ENCODE results near the gene MAP7. TPM values are rescaled to one million over a fixed set of nuclear protein-coding genes. Genes with fewer than 3 reads are reported as not detected.
A peak's percentile ranks its signal among the peaks of the same experiment; 100 is the strongest.
"Not testable (repeated sequence)": the region's sequence is repeated elsewhere in the genome, so short reads cannot be mapped to it uniquely, and the experiment has no call there.

The MAP7 gene
- 30.4 TPM for total RNA-seq

GRCh38 chr6:136550330-136551071, at the start of gene MAP7:
TSS of gene MAP7 (minus strand) at chr6:136550422. CDS start at chr6:136550408, 14 bp downstream.
- peak; percentile 47 to 70 (median 58) for DNase-seq (ENCODE audit: low read depth in 2 of 3, low spot score in 2 of 3)

GRCh38 chr6:136599329-136600011, 49.2 kb upstream of the MAP7 start:
- no peak for DNase-seq (ENCODE audit: low read depth in 2 of 3, low spot score in 2 of 3)

GRCh38 chr6:136598048-136598447, 47.8 kb upstream of the MAP7 start:
- DNase-seq (ENCODE audit: low read depth in 2 of 3, low spot score in 2 of 3) = no peak

DNA sequence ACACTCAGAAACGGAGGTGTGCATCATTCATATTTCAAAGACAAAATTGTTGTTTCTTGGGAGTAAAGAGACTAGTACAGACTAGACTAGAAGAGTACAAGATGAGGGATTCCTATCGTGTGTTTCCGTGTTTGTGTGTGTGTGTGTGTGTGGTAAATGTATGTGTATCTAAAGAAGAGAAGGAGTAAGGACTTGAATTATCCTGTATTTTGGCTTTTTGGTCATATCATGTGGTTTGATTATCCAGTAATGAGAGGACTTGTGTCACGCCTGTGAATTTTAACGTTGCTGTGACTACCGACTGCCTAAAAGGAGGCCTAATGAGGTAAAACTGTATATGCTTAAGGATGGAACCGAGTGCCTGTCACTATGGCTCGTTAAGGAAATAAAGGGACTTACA, 44.4 kb upstream of the MAP7 start:
- DNase-seq (ENCODE audit: low read depth in 2 of 3, low spot score in 2 of 3) = no peak

GRCh38 chr6:136593748-136594490, 43.7 kb upstream of the MAP7 start:
- peak in 2 of 3 donors; percentile 88 to 93 for DNase-seq (ENCODE audit: low read depth in 2 of 3, low spot score in 2 of 3)

DNA sequence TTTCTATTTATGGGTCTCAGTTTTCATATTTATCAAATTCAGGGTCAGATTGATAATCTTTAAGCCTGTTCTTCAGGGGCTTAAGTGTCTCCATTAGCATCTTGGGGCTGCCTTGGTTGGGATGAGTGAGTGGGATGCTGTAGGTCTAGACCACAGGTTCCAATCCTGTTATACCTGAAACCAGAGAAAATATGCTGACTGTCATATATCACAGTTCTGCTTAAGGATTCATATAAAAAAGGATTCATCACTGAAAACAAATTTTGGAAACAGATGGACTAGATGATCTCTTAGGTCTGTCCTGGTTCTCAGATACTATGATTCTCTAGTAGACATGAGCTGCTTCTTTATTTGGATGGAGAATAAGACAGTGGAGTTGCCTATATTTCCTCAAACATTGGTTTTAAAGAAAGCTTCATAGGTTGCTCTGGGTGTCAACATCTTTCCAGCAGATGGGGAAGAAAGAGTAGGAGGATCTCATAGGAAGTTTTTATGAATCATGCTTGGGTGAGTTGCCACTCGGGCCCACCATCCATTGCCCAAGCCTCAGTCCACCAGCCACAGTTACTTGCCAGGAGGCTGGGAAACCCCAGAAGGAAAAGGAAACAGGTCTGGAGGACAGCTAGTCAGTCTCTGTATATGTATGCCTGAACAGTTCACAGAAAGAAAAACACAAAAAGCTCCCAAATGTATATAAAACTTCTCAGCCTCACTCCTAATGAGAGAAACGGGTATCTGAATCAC, 42.9 kb upstream of the MAP7 start:
- DNase-seq (ENCODE audit: low read depth in 2 of 3, low spot score in 2 of 3) = no peak

DNA sequence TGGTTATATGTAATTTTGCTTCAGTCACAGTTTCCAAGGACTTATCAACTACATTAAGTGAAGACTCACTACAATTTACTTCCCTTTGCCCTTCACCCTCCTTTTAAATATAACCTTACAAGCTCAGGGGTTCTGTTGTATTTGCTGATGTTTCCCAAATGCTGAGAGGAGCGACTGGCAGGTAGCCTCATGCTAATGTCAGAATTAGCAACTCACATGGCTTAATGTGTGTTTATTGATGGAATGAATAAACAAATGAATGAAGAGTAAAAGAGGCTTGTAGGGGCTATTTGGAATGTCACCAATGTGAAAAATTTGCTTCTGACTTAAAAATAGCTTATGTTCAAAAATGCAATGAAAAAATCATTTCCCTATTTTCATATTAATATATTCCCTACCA, 41.4 kb upstream of the MAP7 start:
- no peak for DNase-seq (ENCODE audit: low read depth in 2 of 3, low spot score in 2 of 3)

GRCh38 chr6:136590846-136591245, 40.6 kb upstream of the MAP7 start:
- not testable (repeated sequence) for DNase-seq (ENCODE audit: low read depth in 2 of 3, low spot score in 2 of 3)

- DNase-seq (ENCODE audit: low read depth in 2 of 3, low spot score in 2 of 3) = no peak
These were observed 37.3 kb upstream of the MAP7 start for GRCh38 chr6:136587527-136587926.

DNA sequence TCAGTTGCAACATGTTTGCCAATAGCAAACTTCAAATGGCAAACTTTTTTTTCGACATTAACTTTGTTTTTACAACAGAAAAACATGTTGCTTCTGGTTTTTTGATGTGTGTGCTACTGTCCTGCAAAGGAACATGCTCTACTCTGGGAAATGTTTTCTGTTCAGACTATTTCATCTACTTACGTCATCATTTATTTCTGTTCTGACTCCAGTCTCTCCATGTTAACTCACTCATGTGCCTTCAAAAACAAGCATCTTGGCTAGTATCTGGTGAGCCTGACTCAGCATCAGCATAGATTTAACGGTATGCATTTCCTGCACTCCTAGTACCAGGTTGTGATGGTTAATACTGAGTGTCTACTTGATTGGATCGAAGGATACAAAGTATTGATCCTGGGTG, 36.1 kb upstream of the MAP7 start:
- DNase-seq (ENCODE audit: low read depth in 2 of 3, low spot score in 2 of 3) = no peak

DNA sequence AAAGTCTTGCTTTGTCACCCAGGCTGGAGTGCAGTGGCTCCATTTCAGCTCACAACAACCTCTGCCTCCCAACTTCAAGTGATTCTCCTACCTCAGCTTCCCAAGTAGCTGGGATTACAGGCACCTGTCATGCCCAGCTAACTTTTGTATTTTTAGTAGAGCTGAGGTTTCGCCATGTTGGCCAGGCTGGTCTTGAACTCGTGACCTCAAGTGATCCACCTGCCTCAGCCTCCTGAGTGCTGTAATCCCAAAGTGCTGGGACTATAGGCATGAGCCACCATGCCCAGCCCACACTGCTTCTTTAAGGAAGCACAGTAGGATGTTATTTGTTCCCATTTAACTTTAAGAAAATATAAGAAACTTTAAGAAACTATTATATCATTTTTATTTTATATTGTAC, 35.3 kb upstream of the MAP7 start:
- not testable (repeated sequence) for DNase-seq (ENCODE audit: low read depth in 2 of 3, low spot score in 2 of 3)

GRCh38 chr6:136584290-136584689, 34.1 kb upstream of the MAP7 start:
- DNase-seq (ENCODE audit: low read depth in 2 of 3, low spot score in 2 of 3) = not testable (repeated sequence)

DNA sequence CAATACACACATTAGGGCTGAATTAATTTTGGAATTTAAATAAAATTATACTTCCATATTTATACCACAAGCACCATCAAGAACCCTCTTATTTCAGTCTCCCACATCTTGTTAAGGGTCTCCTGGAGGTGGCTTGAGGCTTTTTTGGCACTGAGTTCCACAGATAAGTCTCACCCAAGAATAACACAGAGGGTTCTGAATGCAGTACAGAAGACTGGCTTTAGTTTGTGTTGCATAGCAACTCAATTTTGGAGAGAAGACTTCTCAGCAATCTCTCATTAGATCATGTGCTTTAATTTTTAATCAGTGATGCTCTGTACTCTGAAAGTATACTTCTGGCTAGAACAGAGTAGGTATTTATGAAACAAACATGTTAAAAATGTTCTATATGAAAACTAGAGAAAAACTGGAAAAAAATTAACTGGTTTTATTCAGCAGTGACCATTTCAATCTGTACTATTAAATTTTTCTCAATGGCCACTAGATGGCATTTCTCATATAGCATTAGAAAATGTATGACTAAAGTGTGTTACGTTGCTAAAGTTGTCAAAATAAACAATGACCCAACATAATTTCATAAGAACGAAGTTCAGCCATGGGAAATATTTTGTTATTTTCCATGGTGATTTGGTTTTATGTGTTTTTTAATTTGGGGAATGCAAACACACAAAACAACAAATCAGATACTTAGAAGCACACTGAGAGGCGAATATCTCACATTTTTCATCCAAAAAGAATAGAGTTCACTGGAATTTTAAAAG, 32.7 kb upstream of the MAP7 start:
- DNase-seq (ENCODE audit: low read depth in 2 of 3, low spot score in 2 of 3) = peak in 2 of 3 donors; percentile 49 to 83

- DNase-seq (ENCODE audit: low read depth in 2 of 3, low spot score in 2 of 3) = no peak
These were observed 29.6 kb upstream of the MAP7 start for GRCh38 chr6:136579800-136580199.

GRCh38 chr6:136576821-136577220, 26.6 kb upstream of the MAP7 start:
- no peak for DNase-seq (ENCODE audit: low read depth in 2 of 3, low spot score in 2 of 3)

GRCh38 chr6:136571496-136571895, 21.3 kb upstream of the MAP7 start:
- DNase-seq (ENCODE audit: low read depth in 2 of 3, low spot score in 2 of 3) = no peak

GRCh38 chr6:136571065-136571464, 20.8 kb upstream of the MAP7 start:
- DNase-seq (ENCODE audit: low read depth in 2 of 3, low spot score in 2 of 3) = no peak

- no peak for DNase-seq (ENCODE audit: low read depth in 2 of 3, low spot score in 2 of 3)
These were observed 17.9 kb upstream of the MAP7 start for GRCh38 chr6:136568129-136568528.

DNA sequence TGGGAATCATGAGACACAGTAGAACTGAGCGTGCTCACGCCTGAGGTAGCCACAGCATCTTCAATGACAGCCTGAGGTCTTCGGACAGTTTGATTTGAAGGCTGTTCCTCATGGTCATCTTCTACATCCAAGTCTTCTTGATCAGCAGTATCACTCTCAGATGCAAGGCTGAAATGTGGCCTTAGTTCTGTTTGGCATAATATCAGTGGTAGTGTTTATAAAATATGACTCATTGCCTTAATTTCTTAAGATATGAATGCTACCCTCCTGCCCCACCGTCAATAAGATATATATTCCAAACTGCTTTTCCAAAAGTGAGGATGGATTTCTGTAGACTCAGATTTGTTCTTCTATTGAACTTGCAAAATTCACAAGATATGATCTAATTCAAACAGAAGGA, 17.5 kb upstream of the MAP7 start:
- DNase-seq (ENCODE audit: low read depth in 2 of 3, low spot score in 2 of 3) = no peak

DNA sequence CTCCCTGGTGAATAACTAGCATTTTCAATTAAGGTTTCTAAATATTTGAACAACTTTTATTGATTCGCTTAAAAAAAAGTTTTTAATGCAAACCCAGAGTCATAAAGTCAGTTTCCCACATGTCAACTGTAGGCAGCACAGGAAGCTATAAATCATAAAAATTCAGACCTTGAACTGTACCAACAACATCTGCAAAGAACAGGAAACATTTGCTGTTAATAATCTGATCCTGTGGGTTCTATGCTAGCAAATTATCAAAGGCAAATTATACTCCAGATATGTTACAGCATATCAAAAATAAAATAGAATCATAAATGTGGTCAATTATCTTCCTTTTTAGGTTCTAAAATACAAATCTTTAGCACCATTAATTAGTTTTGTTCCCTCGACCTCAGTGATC, 16.6 kb upstream of the MAP7 start:
- DNase-seq (ENCODE audit: low read depth in 2 of 3, low spot score in 2 of 3) = peak in 2 of 3 donors; percentile 50 to 85
